K562 (cell line): ENCODE results near the gene CBX8. TPM values are rescaled to one million over a fixed set of nuclear protein-coding genes. Genes with fewer than 3 reads are reported as not detected.

ENCODE experiments used
- CHD2 ChIP-seq: IDR thresholded peaks from 2 replicates; pipeline ENCODE4 v1.6.1; 2011; ENCODE audit warnings: low read depth, low read length
- CHD4 ChIP-seq: fragments of 200-600 bp; sonication (generic); IDR thresholded peaks from 3 replicates; pipeline ENCODE4 v1.6.1; 2012; ENCODE audit warnings: low read depth, mild to moderate bottlenecking, mixed read lengths, low read length, inconsistent platforms; ENCODE audit not compliant: insufficient read depth, insufficient replicate concordance, poor library complexity, severe bottlenecking
- DPF2 ChIP-seq: fragments of 450-650 bp; IDR thresholded peaks from 2 replicates; pipeline ENCODE4 v1.6.1; 2016
- FOXK2 ChIP-seq, 2 experiments: fragments of 450-650 bp; IDR thresholded peaks in 1 of 2; conservative IDR thresholded peaks in 1 of 2; 2 replicates each; pipeline ENCODE4 v1.6.1; 2016; ENCODE audit warnings: low read depth in 2 of 2, mild to moderate bottlenecking in 1 of 2
- GATAD2A ChIP-seq: fragments of 450-650 bp; IDR thresholded peaks from 2 replicates; pipeline ENCODE4 v1.6.1; 2017
- JUND ChIP-seq, 2 experiments: IDR thresholded peaks; 2 replicates in 1 of 2; 3 replicates in 1 of 2; pipeline ENCODE4 v1.6.1; 2011; ENCODE audit warnings: borderline replicate concordance in 2 of 2, low read depth in 2 of 2, low read length in 2 of 2, improper control_type of control experiment in 1 of 2, missing biosample characterization in 1 of 2, missing genetic modification characterization in 1 of 2, missing genetic modification reagents in 1 of 2
- KDM5B ChIP-seq: fragments of 200-600 bp; sonication (generic); IDR thresholded peaks from 2 replicates; pipeline ENCODE4 v1.6.1; 2012; ENCODE audit warnings: low read depth, mild to moderate bottlenecking, moderate library complexity, low read length, control low read depth, inconsistent platforms; ENCODE audit not compliant: insufficient replicate concordance
- MED1 ChIP-seq: sonication (generic); formaldehyde crosslinking; IDR thresholded peaks from 2 replicates; pipeline ENCODE4 v1.8.1; 2023; ENCODE audit warnings: missing genetic modification reagents, borderline replicate concordance
- PPARD ChIP-seq: fragments of 250-450 bp; sonication (Bioruptor Pico); IDR thresholded peaks from 2 replicates; pipeline ENCODE4 v1.8.0; 2022; ENCODE audit warnings: inconsistent platforms, mild to moderate bottlenecking, moderate library complexity
- SMAD3 ChIP-seq: fragments of 450-650 bp; formaldehyde crosslinking; conservative IDR thresholded peaks from 2 replicates; pipeline ENCODE4 v1.4.0; 2020; ENCODE audit warnings: mild to moderate bottlenecking
- STAT5A ChIP-seq: IDR thresholded peaks from 2 replicates; pipeline ENCODE4 v1.6.1; 2012; ENCODE audit warnings: low read length, inconsistent platforms, borderline replicate concordance
- WHSC1 ChIP-seq: IDR thresholded peaks from one replicate; pipeline ENCODE4 v1.6.1; 2012; ENCODE audit warnings: low read length, control low read depth, inconsistent platforms
- ZFP30 ChIP-seq: fragments of 250-450 bp; sonication (Bioruptor Pico); IDR thresholded peaks from 2 replicates; pipeline ENCODE4 v1.8.0; 2022; ENCODE audit warnings: moderate library complexity, mild to moderate bottlenecking, inconsistent platforms, borderline replicate concordance
- ZNF512 ChIP-seq: IDR thresholded peaks from 2 replicates; pipeline ENCODE4 v1.6.1; 2016; ENCODE audit warnings: missing genetic modification characterization, missing compliant biosample characterization
- polyA plus RNA-seq, 8 experiments: library from polyadenylated mRNA; depleted of rRNA in 4 of 8; stranded (reverse) in 5 of 8; unstranded in 3 of 8; fragments of >200 nt; fragmentation: Nextera tagmentation in 2 of 8; fragmentation: Illumina TruSeq in 1 of 8; extraction: Ambion mirVana in 2 of 8; extraction: Trizol in 1 of 8; gene quantifications; 2 replicates each; pipeline versions ENCODE4 v1.2.1 to v1.2.3, GENCODE V29; 2011 to 2014; ENCODE audit warnings: inconsistent platforms in 1 of 8, missing spikeins in 1 of 8
- total RNA-seq, 7 experiments: library from RNA; depleted of rRNA in 6 of 7; stranded (reverse); fragments of >200 nt in 6 of 7; fragmentation: Illumina TruSeq in 2 of 7; extraction: Trizol in 2 of 7; gene quantifications; 2 replicates each; pipeline versions ENCODE4 v1.2.1 to v1.2.3, GENCODE V29; 2011 to 2021; ENCODE audit warnings: low replicate concordance in 1 of 7
- TF ChIP-seq, protein P1 (sequence below): fragments of 200-800 bp; sonication (Bioruptor generic); IDR thresholded peaks from 2 replicates; pipeline ENCODE4 v1.6.1; 2017; ENCODE audit warnings: missing genetic modification characterization, missing compliant biosample characterization
- TF ChIP-seq, protein P2 (sequence below): fragments of 250-450 bp; sonication (Bioruptor Pico); IDR thresholded peaks from 2 replicates; pipeline ENCODE4 v1.8.0; 2021; ENCODE audit warnings: moderate library complexity, mild to moderate bottlenecking, inconsistent platforms
- TF ChIP-seq, protein P3 (sequence below): sonication (generic); formaldehyde crosslinking; IDR thresholded peaks from 2 replicates; pipeline ENCODE4 v1.8.0; 2022; ENCODE audit warnings: mild to moderate bottlenecking, missing genetic modification reagents

Gene CBX8
- total and polyA plus RNA-seq, 9 of the 15 experiments (the other 6 are each of a cell fraction or from before 2014, with no cell fraction given), result 0.08 to 11.9 (median 2.6) TPM

- TF ChIP-seq, protein P1, sequence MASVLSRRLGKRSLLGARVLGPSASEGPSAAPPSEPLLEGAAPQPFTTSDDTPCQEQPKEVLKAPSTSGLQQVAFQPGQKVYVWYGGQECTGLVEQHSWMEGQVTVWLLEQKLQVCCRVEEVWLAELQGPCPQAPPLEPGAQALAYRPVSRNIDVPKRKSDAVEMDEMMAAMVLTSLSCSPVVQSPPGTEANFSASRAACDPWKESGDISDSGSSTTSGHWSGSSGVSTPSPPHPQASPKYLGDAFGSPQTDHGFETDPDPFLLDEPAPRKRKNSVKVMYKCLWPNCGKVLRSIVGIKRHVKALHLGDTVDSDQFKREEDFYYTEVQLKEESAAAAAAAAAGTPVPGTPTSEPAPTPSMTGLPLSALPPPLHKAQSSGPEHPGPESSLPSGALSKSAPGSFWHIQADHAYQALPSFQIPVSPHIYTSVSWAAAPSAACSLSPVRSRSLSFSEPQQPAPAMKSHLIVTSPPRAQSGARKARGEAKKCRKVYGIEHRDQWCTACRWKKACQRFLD (CRISPR knock-in tag), result no peak
- TF ChIP-seq JUND (IDR thresholded peaks at IDR 0.05; ENCODE audit: borderline replicate concordance, low read depth, low read length) (no peak), JUND (tag; IDR thresholded peaks at IDR 0.05; ENCODE audit: borderline replicate concordance, low read depth, low read length) (no peak), SMAD3 (no peak), CHD4 (no peak), GATAD2A (peak; percentile 71; the same call in 1 of the 2 replicates), MED1 (no peak), DPF2 (no peak), STAT5A (no peak), ZFP30 (CRISPR knock-in tag) (no peak), WHSC1 (peak; percentile 91), FOXK2 (conservative IDR thresholded peaks at IDR 0.05 in 1 of 2, IDR thresholded peaks at IDR 0.05 in 1 of 2; ENCODE audit: low read depth in 2 of 2) (no peak), CHD2 (no peak), ZNF512 (tag) (no peak), PPARD (no peak), KDM5B (no peak)
- TF ChIP-seq, protein P2, sequence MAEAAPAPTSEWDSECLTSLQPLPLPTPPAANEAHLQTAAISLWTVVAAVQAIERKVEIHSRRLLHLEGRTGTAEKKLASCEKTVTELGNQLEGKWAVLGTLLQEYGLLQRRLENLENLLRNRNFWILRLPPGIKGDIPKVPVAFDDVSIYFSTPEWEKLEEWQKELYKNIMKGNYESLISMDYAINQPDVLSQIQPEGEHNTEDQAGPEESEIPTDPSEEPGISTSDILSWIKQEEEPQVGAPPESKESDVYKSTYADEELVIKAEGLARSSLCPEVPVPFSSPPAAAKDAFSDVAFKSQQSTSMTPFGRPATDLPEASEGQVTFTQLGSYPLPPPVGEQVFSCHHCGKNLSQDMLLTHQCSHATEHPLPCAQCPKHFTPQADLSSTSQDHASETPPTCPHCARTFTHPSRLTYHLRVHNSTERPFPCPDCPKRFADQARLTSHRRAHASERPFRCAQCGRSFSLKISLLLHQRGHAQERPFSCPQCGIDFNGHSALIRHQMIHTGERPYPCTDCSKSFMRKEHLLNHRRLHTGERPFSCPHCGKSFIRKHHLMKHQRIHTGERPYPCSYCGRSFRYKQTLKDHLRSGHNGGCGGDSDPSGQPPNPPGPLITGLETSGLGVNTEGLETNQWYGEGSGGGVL (CRISPR knock-in tag), result no peak
- TF ChIP-seq, protein P3, sequence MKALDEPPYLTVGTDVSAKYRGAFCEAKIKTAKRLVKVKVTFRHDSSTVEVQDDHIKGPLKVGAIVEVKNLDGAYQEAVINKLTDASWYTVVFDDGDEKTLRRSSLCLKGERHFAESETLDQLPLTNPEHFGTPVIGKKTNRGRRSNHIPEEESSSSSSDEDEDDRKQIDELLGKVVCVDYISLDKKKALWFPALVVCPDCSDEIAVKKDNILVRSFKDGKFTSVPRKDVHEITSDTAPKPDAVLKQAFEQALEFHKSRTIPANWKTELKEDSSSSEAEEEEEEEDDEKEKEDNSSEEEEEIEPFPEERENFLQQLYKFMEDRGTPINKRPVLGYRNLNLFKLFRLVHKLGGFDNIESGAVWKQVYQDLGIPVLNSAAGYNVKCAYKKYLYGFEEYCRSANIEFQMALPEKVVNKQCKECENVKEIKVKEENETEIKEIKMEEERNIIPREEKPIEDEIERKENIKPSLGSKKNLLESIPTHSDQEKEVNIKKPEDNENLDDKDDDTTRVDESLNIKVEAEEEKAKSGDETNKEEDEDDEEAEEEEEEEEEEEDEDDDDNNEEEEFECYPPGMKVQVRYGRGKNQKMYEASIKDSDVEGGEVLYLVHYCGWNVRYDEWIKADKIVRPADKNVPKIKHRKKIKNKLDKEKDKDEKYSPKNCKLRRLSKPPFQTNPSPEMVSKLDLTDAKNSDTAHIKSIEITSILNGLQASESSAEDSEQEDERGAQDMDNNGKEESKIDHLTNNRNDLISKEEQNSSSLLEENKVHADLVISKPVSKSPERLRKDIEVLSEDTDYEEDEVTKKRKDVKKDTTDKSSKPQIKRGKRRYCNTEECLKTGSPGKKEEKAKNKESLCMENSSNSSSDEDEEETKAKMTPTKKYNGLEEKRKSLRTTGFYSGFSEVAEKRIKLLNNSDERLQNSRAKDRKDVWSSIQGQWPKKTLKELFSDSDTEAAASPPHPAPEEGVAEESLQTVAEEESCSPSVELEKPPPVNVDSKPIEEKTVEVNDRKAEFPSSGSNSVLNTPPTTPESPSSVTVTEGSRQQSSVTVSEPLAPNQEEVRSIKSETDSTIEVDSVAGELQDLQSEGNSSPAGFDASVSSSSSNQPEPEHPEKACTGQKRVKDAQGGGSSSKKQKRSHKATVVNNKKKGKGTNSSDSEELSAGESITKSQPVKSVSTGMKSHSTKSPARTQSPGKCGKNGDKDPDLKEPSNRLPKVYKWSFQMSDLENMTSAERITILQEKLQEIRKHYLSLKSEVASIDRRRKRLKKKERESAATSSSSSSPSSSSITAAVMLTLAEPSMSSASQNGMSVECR, result peak; percentile 12; the same call in 1 of the 2 replicates
These were observed 30.1 kb upstream of the CBX8 start (continued) for GRCh38 chr17:79826841-79827578.
